ENCODE data around the gene CCL19. TPM values are rescaled to one million over a fixed set of nuclear protein-coding genes. Genes with fewer than 3 reads are reported as not detected.

CCL19 gene
- total RNA-seq, 1 donor from 2014 or later, result not detected

- H3K27ac Mint-ChIP-seq, result no peak overlapping the region
- DNase-seq (ENCODE audit: low spot score), result no peak
- Histone ChIP-seq H3K27ac (no peak overlapping the region), H3K4me2 (no peak overlapping the region), H3K9ac (no peak overlapping the region), H2AFZ (replicated peaks) (no peak overlapping the region), H3K79me2 (ENCODE audit: low read depth) (no peaks in the 10 kb centered on the region), H3K36me3 (no peaks in the 10 kb centered on the region), H3K4me3 (no peak overlapping the region), H3F3A (ENCODE audit: low read depth) (no peaks in the 10 kb centered on the region), H3K9me3 (ENCODE audit: low read depth) (no peaks in the 10 kb centered on the region), H4K20me1 (ENCODE audit: low read depth) (no peaks in the 10 kb centered on the region), H3K27me3 (no peaks in the 10 kb centered on the region), H3K4me1 (no peaks in the 10 kb centered on the region)
- no peaks in the 10 kb centered on the region for H3K4me1 Mint-ChIP-seq
- no peaks in the 10 kb centered on the region for H3K9me3 Mint-ChIP-seq
- H3K27me3 Mint-ChIP-seq (ENCODE audit: insufficient read depth, low read depth), result peaks cover 5% of the 10 kb centered on the region
- no peak overlapping the region for H3K4me3 Mint-ChIP-seq
- no peak for TF ChIP-seq EZH2phosphoT487 (IDR thresholded peaks at IDR 0.05)
- no peak for TF ChIP-seq EZH2 (IDR thresholded peaks at IDR 0.05)
- TF ChIP-seq CTCF (IDR thresholded peaks at IDR 0.05), result no peak
- H3K36me3 Mint-ChIP-seq, result no peaks in the 10 kb centered on the region
These were observed 24.7 kb upstream of the CCL19 start for GRCh38 chr9:34715639-34716215.

- Histone ChIP-seq H3K79me2 (ENCODE audit: low read depth) (no peaks in the 10 kb centered on the region), H3K4me1 (no peaks in the 10 kb centered on the region), H3K27me3 (no peaks in the 10 kb centered on the region), H3K27ac (no peak overlapping the region), H3K36me3 (no peaks in the 10 kb centered on the region), H3K9ac (no peak overlapping the region), H2AFZ (replicated peaks) (no peak overlapping the region), H3K9me3 (ENCODE audit: low read depth) (no peaks in the 10 kb centered on the region), H4K20me1 (ENCODE audit: low read depth) (no peaks in the 10 kb centered on the region), H3F3A (ENCODE audit: low read depth) (no peaks in the 10 kb centered on the region), H3K4me3 (no peak overlapping the region), H3K4me2 (no peak overlapping the region)
- no peak for DNase-seq (ENCODE audit: low spot score)
- H3K27ac Mint-ChIP-seq, result no peak overlapping the region
- peaks cover 2% of the 10 kb centered on the region for H3K27me3 Mint-ChIP-seq (ENCODE audit: insufficient read depth, low read depth)
- TF ChIP-seq EZH2 (IDR thresholded peaks at IDR 0.05) (no peak), EZH2phosphoT487 (IDR thresholded peaks at IDR 0.05) (no peak), CTCF (IDR thresholded peaks at IDR 0.05) (no peak)
- no peaks in the 10 kb centered on the region for H3K4me1 Mint-ChIP-seq
- H3K36me3 Mint-ChIP-seq, result no peaks in the 10 kb centered on the region
- no peak overlapping the region for H3K4me3 Mint-ChIP-seq
- no peaks in the 10 kb centered on the region for H3K9me3 Mint-ChIP-seq
These were observed 22.9 kb upstream of the CCL19 start for GRCh38 chr9:34714007-34714406.

- Histone ChIP-seq H3K4me2 (no peak overlapping the region), H3K27ac (no peak overlapping the region), H3K36me3 (no peaks in the 10 kb centered on the region), H3K4me3 (no peak overlapping the region), H3K27me3 (no peaks in the 10 kb centered on the region), H3K9me3 (ENCODE audit: low read depth) (no peaks in the 10 kb centered on the region), H3F3A (ENCODE audit: low read depth) (no peaks in the 10 kb centered on the region), H2AFZ (replicated peaks) (no peak overlapping the region), H4K20me1 (ENCODE audit: low read depth) (no peaks in the 10 kb centered on the region), H3K79me2 (ENCODE audit: low read depth) (no peaks in the 10 kb centered on the region), H3K4me1 (no peaks in the 10 kb centered on the region), H3K9ac (no peak overlapping the region)
- Mint-ChIP-seq H3K27me3 (ENCODE audit: insufficient read depth, low read depth) (peaks cover 2% of the 10 kb centered on the region), H3K36me3 (no peaks in the 10 kb centered on the region), H3K4me3 (no peak overlapping the region), H3K9me3 (no peaks in the 10 kb centered on the region), H3K4me1 (no peaks in the 10 kb centered on the region), H3K27ac (no peak overlapping the region)
- TF ChIP-seq EZH2 (IDR thresholded peaks at IDR 0.05), result no peak
- no peak for TF ChIP-seq EZH2phosphoT487 (IDR thresholded peaks at IDR 0.05)
- no peak for TF ChIP-seq CTCF (IDR thresholded peaks at IDR 0.05)
- no peak for DNase-seq (ENCODE audit: low spot score)
These were observed 21.1 kb upstream of the CCL19 start for GRCh38 chr9:34712140-34712539.
